GM12878 (cell line): ENCODE data around the gene TLR5. TPM values are rescaled to one million over a fixed set of nuclear protein-coding genes. Genes with fewer than 3 reads are reported as not detected.

ENCODE experiments used
- BACH1 ChIP-seq: fragments of 450-650 bp; IDR thresholded peaks from 2 replicates; pipeline ENCODE4 v1.6.1; 2017; ENCODE audit warnings: mild to moderate bottlenecking, borderline replicate concordance
- BCL11A ChIP-seq: IDR thresholded peaks from 2 replicates; pipeline ENCODE4 v1.6.1; 2011; ENCODE audit warnings: low read depth, low read length
- CBX5 ChIP-seq: sonication (generic); IDR thresholded peaks from 2 replicates; pipeline ENCODE4 v1.6.1; 2016; ENCODE audit warnings: low read depth, moderate library complexity, mild to moderate bottlenecking, inconsistent platforms
- CHD1 ChIP-seq: IDR thresholded peaks from 2 replicates; pipeline ENCODE4 v1.6.1; 2012; ENCODE audit warnings: low read depth, low read length, improper control_type of control experiment
- CTCF ChIP-seq, 3 experiments: IDR thresholded peaks in 2 of 3; conservative IDR thresholded peaks in 1 of 3; 2 replicates each; pipeline ENCODE4 v1.5.1; 2011; ENCODE audit warnings: low read depth in 3 of 3, low read length in 3 of 3, mild to moderate bottlenecking in 3 of 3, control low read depth in 2 of 3, moderate library complexity in 2 of 3, inconsistent platforms in 1 of 3, mixed read lengths in 1 of 3; ENCODE audit not compliant: control insufficient read depth in 2 of 3, insufficient read depth in 1 of 3; ENCODE audit errors: extremely low read depth in 1 of 3
- DPF2 ChIP-seq: fragments of 450-650 bp; IDR thresholded peaks from 2 replicates; pipeline ENCODE4 v1.6.1; 2017; ENCODE audit warnings: mild to moderate bottlenecking
- E2F8 ChIP-seq: fragments of 450-650 bp; IDR thresholded peaks from 2 replicates; pipeline ENCODE4 v1.6.1; 2018; ENCODE audit warnings: mild to moderate bottlenecking, low read depth, moderate library complexity; ENCODE audit not compliant: partially characterized antibody
- ELK1 ChIP-seq: IDR thresholded peaks from 2 replicates; pipeline ENCODE4 v1.6.1; 2012; ENCODE audit warnings: low read depth, low read length, improper control_type of control experiment
- HCFC1 ChIP-seq: fragments of 150-350 bp; IDR thresholded peaks from 2 replicates; pipeline ENCODE4 v1.6.1; 2014; ENCODE audit warnings: low read length
- IKZF2 ChIP-seq, 2 experiments: fragments of 450-650 bp; IDR thresholded peaks; 2 replicates each; pipeline ENCODE4 v1.6.1; 2017; ENCODE audit warnings: mild to moderate bottlenecking in 2 of 2, moderate library complexity in 2 of 2
- MTA3 ChIP-seq: IDR thresholded peaks from 2 replicates; pipeline ENCODE4 v1.6.1; 2012; ENCODE audit warnings: low read length, inconsistent platforms, borderline replicate concordance
- NKRF ChIP-seq: fragments of 450-650 bp; conservative IDR thresholded peaks from 2 replicates; pipeline ENCODE4 v1.6.1; 2017; ENCODE audit warnings: mild to moderate bottlenecking, moderate library complexity
- NR2F1 ChIP-seq: fragments of 450-650 bp; conservative IDR thresholded peaks from 2 replicates; pipeline ENCODE4 v1.6.1; 2017; ENCODE audit warnings: mild to moderate bottlenecking
- PAX5 ChIP-seq: IDR thresholded peaks from 2 replicates; pipeline ENCODE4 v1.6.1; 2011; ENCODE audit warnings: low read depth, low read length, borderline replicate concordance
- RAD21 ChIP-seq: IDR thresholded peaks from 2 replicates; pipeline ENCODE4 v1.6.1; 2011; ENCODE audit warnings: mild to moderate bottlenecking, low read depth, low read length, moderate library complexity; ENCODE audit not compliant: insufficient read depth
- SIN3A ChIP-seq: IDR thresholded peaks from 2 replicates; pipeline ENCODE4 v1.6.1; 2012; ENCODE audit warnings: low read depth, low read length, improper control_type of control experiment
- SIX5 ChIP-seq: IDR thresholded peaks from 2 replicates; pipeline ENCODE4 v1.6.1; 2011; ENCODE audit warnings: mild to moderate bottlenecking, low read depth, low read length, moderate library complexity; ENCODE audit not compliant: severe bottlenecking
- SMAD5 ChIP-seq: IDR thresholded peaks from 2 replicates; pipeline ENCODE4 v1.6.1; 2016; ENCODE audit warnings: antibody characterized with exemption, low read depth
- SRF ChIP-seq, 2 experiments: IDR thresholded peaks; 2 replicates each; pipeline ENCODE4 v1.6.1; 2011; ENCODE audit warnings: low read depth in 2 of 2, low read length in 2 of 2, mild to moderate bottlenecking in 1 of 2, moderate library complexity in 1 of 2
- ZNF384 ChIP-seq: IDR thresholded peaks from 2 replicates; pipeline ENCODE4 v1.6.1; 2012; ENCODE audit warnings: low read depth, mild to moderate bottlenecking, low read length, improper control_type of control experiment, borderline replicate concordance
- ZSCAN29 ChIP-seq: fragments of 450-650 bp; IDR thresholded peaks from 2 replicates; pipeline ENCODE4 v1.6.1; 2017; ENCODE audit warnings: mild to moderate bottlenecking, moderate library complexity
- polyA plus RNA-seq, 11 experiments: library from polyadenylated mRNA; depleted of rRNA in 4 of 11; unstranded in 6 of 11; stranded (reverse) in 5 of 11; fragments of >200 nt; fragmentation: Nextera tagmentation in 4 of 11; fragmentation: Illumina TruSeq in 1 of 11; extraction: Ambion mirVana in 4 of 11; extraction: Trizol in 1 of 11; gene quantifications; 1 replicate in 1 of 11; 2 replicates in 10 of 11; pipeline versions ENCODE4 v1.2.1 to v1.2.3, GENCODE V29; 2011 to 2016; ENCODE audit warnings: inconsistent platforms in 2 of 11, missing spikeins in 2 of 11, low read depth in 1 of 11
- total RNA-seq, 4 experiments: library from RNA; depleted of rRNA in 3 of 4; stranded (reverse); fragments of >200 nt in 3 of 4; fragmentation: Illumina TruSeq in 1 of 4; extraction: Trizol in 1 of 4; gene quantifications; 2 replicates each; pipeline versions ENCODE4 v1.2.1 to v1.2.3, GENCODE V29; 2013 to 2021

Gene TLR5
- total and polyA plus RNA-seq, 10 of the 15 experiments (the other 5 are each of a cell fraction or from before 2014, with no cell fraction given), result 0.34 to 5.3 (median 0.79) TPM

GRCh38 chr1:223189903-223190724 is 47.1 kb upstream of the TLR5 start (continued):
- no peak for TF ChIP-seq ELK1
- no peak for TF ChIP-seq HCFC1
- peak; percentile 86 for TF ChIP-seq BCL11A
- TF ChIP-seq CHD1, result no peak
- TF ChIP-seq MTA3, result no peak
- 0 out of 2 replicates have a peak, but pooled peaks have one; percentile 13 for TF ChIP-seq NKRF
- no peak for TF ChIP-seq SIX5
- TF ChIP-seq ZNF384, result no peak
- TF ChIP-seq ZSCAN29, result peak; percentile 39; the same call in 1 of the 2 replicates
- TF ChIP-seq DPF2, result peak; percentile 94
- TF ChIP-seq E2F8, result no peak
- TF ChIP-seq CBX5, result no peak
- TF ChIP-seq IKZF2 (IDR thresholded peaks at IDR 0.05), result peak; percentile 72 to 83
- no peak for TF ChIP-seq SIN3A
- TF ChIP-seq CTCF (IDR thresholded peaks at IDR 0.05 in 2 of 3, conservative IDR thresholded peaks at IDR 0.05 in 1 of 3; ENCODE audit: control insufficient read depth in 2 of 3, extremely low read depth in 1 of 3, insufficient read depth in 1 of 3, low read depth in 3 of 3, low read length in 3 of 3), result no peak
- TF ChIP-seq SMAD5, result no peak
- TF ChIP-seq PAX5, result peak; percentile 71
- peak; percentile 79 for TF ChIP-seq NR2F1
- peak; percentile 45; the same call in 1 of the 2 replicates for TF ChIP-seq BACH1
- no peak for TF ChIP-seq SRF (IDR thresholded peaks at IDR 0.05; ENCODE audit: low read depth in 2 of 2, low read length in 2 of 2)
- no peak for TF ChIP-seq RAD21
